Endothelial cell of umbilical vein (primary cell): ENCODE data around the gene CHM. TPM values are rescaled to one million over a fixed set of nuclear protein-coding genes. Genes with fewer than 3 reads are reported as not detected.

Experiments
- BruUV-seq: library from RNA; stranded (reverse); fragments of 400-500 nt; replicated peaks from 2 replicates; lab custom pipeline; 2021; lab: Mats Ljungman, UMichigan
- CTCF ChIA-PET: fragments of 300-600, 350-600 bp; sonication (Branson Sonifier 250); formaldehyde crosslinking; loops from one replicate; lab custom pipeline; 2021; ENCODE audit warnings: antibody characterized with exemption, inconsistent platforms; lab: Charles Lee
- POLR2A ChIA-PET: fragments of 300-600, 350-600 bp; sonication (Branson Sonifier 250); formaldehyde crosslinking; loops from one replicate; lab custom pipeline; 2021; ENCODE audit warnings: antibody characterized with exemption, inconsistent platforms; lab: Charles Lee
- DNase-seq: peaks from one replicate; pipeline ENCODE4 v3.0.0-alpha.2; 2011; ENCODE audit warnings: low read depth, low spot score
- FAIRE-seq: peaks from 2 replicates; lab custom pipeline; 2011; peaks lifted over from hg19 to GRCh38; lab: Jason Lieb, UNC
- H2AFZ ChIP-seq: 2 replicates; pipeline ENCODE4 v1.6.0; 2012; ENCODE audit warnings: low read depth, low read length, control low read depth, inconsistent platforms
- H3K27ac ChIP-seq: 2 replicates; pipeline ENCODE4 v1.5.1; 2011; ENCODE audit warnings: low read depth, mild to moderate bottlenecking, control low read depth, low read length, moderate library complexity; ENCODE audit not compliant: insufficient read depth
- H3K27me3 ChIP-seq, 2 experiments: 2 replicates each; pipeline versions ENCODE4 v1.6.0 to v1.6.1; 2011; ENCODE audit warnings: low read length in 2 of 2, mixed read lengths in 1 of 2; ENCODE audit not compliant: control insufficient read depth in 2 of 2, insufficient read depth in 2 of 2
- H3K36me3 ChIP-seq, 2 experiments: 2 replicates in 1 of 2; 3 replicates in 1 of 2; pipeline ENCODE4 v1.5.1; 2011; ENCODE audit warnings: low read length in 2 of 2, mild to moderate bottlenecking in 1 of 2, moderate library complexity in 1 of 2; ENCODE audit not compliant: control insufficient read depth in 2 of 2, insufficient read depth in 2 of 2; ENCODE audit errors: extremely low read depth in 1 of 2
- H3K4me1 ChIP-seq: 3 replicates; pipeline ENCODE4 v1.5.1; 2011; ENCODE audit warnings: mild to moderate bottlenecking, low read length; ENCODE audit not compliant: control insufficient read depth, insufficient read depth; ENCODE audit errors: extremely low read depth
- H3K4me2 ChIP-seq: 2 replicates; pipeline ENCODE4 v1.6.1; 2011; ENCODE audit warnings: low read length, control low read depth, mixed read lengths; ENCODE audit not compliant: insufficient read depth
- H3K4me3 ChIP-seq, 3 experiments: fragments of 200-600 bp in 1 of 3; sonication (generic), shearing (Covaris generic) in 1 of 3; replicated peaks in 1 of 3; 2 replicates each; pipeline ENCODE4 v1.5.1; 2011 to 2016; ENCODE audit warnings: control low read depth in 3 of 3, low read length in 3 of 3, mild to moderate bottlenecking in 2 of 3, inconsistent platforms in 1 of 3, low read depth in 1 of 3, moderate library complexity in 1 of 3; ENCODE audit not compliant: insufficient read depth in 1 of 3
- H3K79me2 ChIP-seq: 2 replicates; pipeline ENCODE4 v1.6.0; 2012; ENCODE audit warnings: low read length, inconsistent platforms; ENCODE audit not compliant: control insufficient read depth, insufficient read depth
- H3K9ac ChIP-seq: replicated peaks from 2 replicates; pipeline ENCODE3; 2011; ENCODE audit warnings: low read length, control low read depth; ENCODE audit not compliant: insufficient read depth; ENCODE audit errors: extremely low read depth
- H3K9me1 ChIP-seq: replicated peaks from 3 replicates; pipeline ENCODE4 v1.6.0; 2011; ENCODE audit warnings: mild to moderate bottlenecking, low read length; ENCODE audit not compliant: control insufficient read depth, insufficient read depth; ENCODE audit errors: extremely low read depth
- H3K9me3 ChIP-seq: replicated peaks from 2 replicates; pipeline ENCODE4 v1.5.1; 2012; ENCODE audit warnings: low read length, inconsistent platforms; ENCODE audit not compliant: control insufficient read depth, insufficient read depth
- H4K20me1 ChIP-seq: replicated peaks from 2 replicates; pipeline ENCODE3; 2011; ENCODE audit warnings: mild to moderate bottlenecking, low read length; ENCODE audit not compliant: control insufficient read depth, insufficient read depth; ENCODE audit errors: extremely low read depth
- EZH2 ChIP-seq: IDR thresholded peaks from 2 replicates; pipeline ENCODE4 v1.6.1; 2012; ENCODE audit warnings: borderline replicate concordance, low read depth, mild to moderate bottlenecking, moderate library complexity, low read length, inconsistent platforms; ENCODE audit not compliant: severe bottlenecking
- FOS ChIP-seq: IDR thresholded peaks from 2 replicates; pipeline ENCODE4 v1.6.1; 2011; ENCODE audit warnings: mild to moderate bottlenecking, low read length, moderate library complexity, borderline replicate concordance; ENCODE audit not compliant: insufficient read depth
- GATA2 ChIP-seq: IDR thresholded peaks from 2 replicates; pipeline ENCODE4 v1.7.0; 2011; ENCODE audit warnings: low read depth, mild to moderate bottlenecking, moderate library complexity, mixed read lengths, low read length; ENCODE audit not compliant: insufficient read length, insufficient read depth
- MYC ChIP-seq: IDR thresholded peaks from one replicate; pipeline ENCODE4 v1.6.1; 2011; ENCODE audit warnings: mild to moderate bottlenecking, low read depth, low read length
- POLR2A ChIP-seq: IDR thresholded peaks from 2 replicates; pipeline ENCODE4 v1.6.1; 2012; ENCODE audit warnings: low read depth, mild to moderate bottlenecking, control low read depth, low read length
- dilution Hi-C: fragments of 300-500 bp; cut with MboI; formaldehyde crosslinking; loops from one replicate; pipeline ENCODE4 v1.15.0; 2019; ENCODE audit warnings: low sequenced_read_pairs; ENCODE audit not compliant: extremely low pct_ligation_motif_present
- intact Hi-C: fragments of 100-400 bp; cut with micrococcal nuclease; formaldehyde crosslinking; loops from one replicate; pipeline ENCODE4 v1.10.0; 2022
- polyA plus RNA-seq, 4 experiments: library from polyadenylated mRNA; depleted of rRNA in 3 of 4; stranded (reverse) in 3 of 4; unstranded in 1 of 4; fragments of >200 nt; gene quantifications; 2 replicates each; pipeline versions ENCODE4 v1.2.1 to v1.2.3, GENCODE V29; 2011 to 2012; ENCODE audit warnings: missing spikeins in 1 of 4
- total RNA-seq: library from RNA; stranded (reverse); gene quantifications from 2 replicates; pipeline ENCODE4 v1.2.3, GENCODE V29; 2021
- TF ChIP-seq, protein P1 (sequence below), 2 donors: IDR thresholded peaks; 1 replicate in 1 of 2; 2 replicates in 1 of 2; pipeline ENCODE4 v1.5.1; 2011; ENCODE audit warnings: low read length in 2 of 2, mild to moderate bottlenecking in 2 of 2, moderate library complexity in 2 of 2, control low read depth in 1 of 2, inconsistent platforms in 1 of 2, low read depth in 1 of 2; ENCODE audit not compliant: insufficient read depth in 1 of 2; ENCODE audit errors: extremely low read depth in 1 of 2
- TF ChIP-seq, protein P2 (sequence below): IDR thresholded peaks from 2 replicates; pipeline ENCODE4 v1.6.1; 2011; ENCODE audit not compliant: insufficient read depth, insufficient read length

The CHM gene
- total and polyA plus RNA-seq, 2 donors (not counting 3 experiments of a cell fraction or from before 2014, with no cell fraction given): 10.5 to 18.4 TPM

DNA sequence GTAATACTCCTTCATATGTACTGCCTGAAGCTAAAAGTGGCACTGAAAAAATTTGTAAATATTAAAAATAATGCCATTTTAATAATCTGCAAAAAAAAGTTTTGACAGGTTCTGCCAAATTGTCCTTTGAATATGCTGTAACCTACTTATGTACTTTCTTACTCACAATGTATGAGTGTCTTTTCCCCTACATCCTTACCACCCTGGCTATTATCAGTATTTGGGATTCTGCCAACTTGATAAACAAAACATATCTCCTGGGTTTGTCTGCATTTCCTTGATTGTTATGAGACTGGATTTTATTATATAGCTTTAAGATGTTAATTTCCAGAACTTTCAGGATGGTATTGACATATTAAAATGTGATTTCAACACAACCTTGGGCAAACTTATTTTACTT lies 187.9 kb downstream of the CHM start:
- Histone ChIP-seq H3K9me3 (no peaks in the 10 kb centered on the region), H3K9me1 (no peaks in the 10 kb centered on the region), H3K4me3 (no peak overlapping the region), H3K9ac (no peak overlapping the region), H3K36me3 (no peaks in the 10 kb centered on the region), H3K79me2 (no peaks in the 10 kb centered on the region), H3K27ac (no peak overlapping the region), H3K27me3 (no peaks in the 10 kb centered on the region), H3K4me2 (no peak overlapping the region), H3K4me1 (no peaks in the 10 kb centered on the region), H2AFZ (no peak overlapping the region), H4K20me1 (no peaks in the 10 kb centered on the region)
- intact Hi-C loops: loop anchor here (10.0 kb wide), 1 partner anchor 185 kb away; the partner anchor contains the start of gene CHM
- no peak for FAIRE-seq
- no TSS peak for BruUV-seq
- TF ChIP-seq MYC: no peak
- no peak for TF ChIP-seq EZH2
- TF ChIP-seq FOS: no peak
- TF ChIP-seq, protein P1, sequence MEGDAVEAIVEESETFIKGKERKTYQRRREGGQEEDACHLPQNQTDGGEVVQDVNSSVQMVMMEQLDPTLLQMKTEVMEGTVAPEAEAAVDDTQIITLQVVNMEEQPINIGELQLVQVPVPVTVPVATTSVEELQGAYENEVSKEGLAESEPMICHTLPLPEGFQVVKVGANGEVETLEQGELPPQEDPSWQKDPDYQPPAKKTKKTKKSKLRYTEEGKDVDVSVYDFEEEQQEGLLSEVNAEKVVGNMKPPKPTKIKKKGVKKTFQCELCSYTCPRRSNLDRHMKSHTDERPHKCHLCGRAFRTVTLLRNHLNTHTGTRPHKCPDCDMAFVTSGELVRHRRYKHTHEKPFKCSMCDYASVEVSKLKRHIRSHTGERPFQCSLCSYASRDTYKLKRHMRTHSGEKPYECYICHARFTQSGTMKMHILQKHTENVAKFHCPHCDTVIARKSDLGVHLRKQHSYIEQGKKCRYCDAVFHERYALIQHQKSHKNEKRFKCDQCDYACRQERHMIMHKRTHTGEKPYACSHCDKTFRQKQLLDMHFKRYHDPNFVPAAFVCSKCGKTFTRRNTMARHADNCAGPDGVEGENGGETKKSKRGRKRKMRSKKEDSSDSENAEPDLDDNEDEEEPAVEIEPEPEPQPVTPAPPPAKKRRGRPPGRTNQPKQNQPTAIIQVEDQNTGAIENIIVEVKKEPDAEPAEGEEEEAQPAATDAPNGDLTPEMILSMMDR (IDR thresholded peaks at IDR 0.05; ENCODE audit: extremely low read depth in 1 of 2, insufficient read depth in 1 of 2, low read depth in 1 of 2, low read length in 2 of 2): no peak
- TF ChIP-seq, protein P2, sequence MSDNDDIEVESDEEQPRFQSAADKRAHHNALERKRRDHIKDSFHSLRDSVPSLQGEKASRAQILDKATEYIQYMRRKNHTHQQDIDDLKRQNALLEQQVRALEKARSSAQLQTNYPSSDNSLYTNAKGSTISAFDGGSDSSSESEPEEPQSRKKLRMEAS: no peak
- TF ChIP-seq POLR2A: no peak
- no peak for TF ChIP-seq GATA2
- ChIA-PET CTCF (interaction anchor here (0.7 to 0.9 kb wide), 2 partner anchors 9 to 1667 kb away, joined by 3 read pairs; no protein-coding TSS in a partner anchor), POLR2A (no interaction called here)
- dilution Hi-C loops: no loop called here
- DNase-seq: peak; percentile 21
